Prostate gland (tissue), 2 donors: ENCODE measurements around the gene LCORL. TPM values are rescaled to one million over a fixed set of nuclear protein-coding genes. Genes with fewer than 3 reads are reported as not detected.

Source experiments
- DNase-seq: peaks from one replicate; pipeline ENCODE4 v3.0.0-alpha.2; 2019; ENCODE audit warnings: low spot score
- H3K27ac ChIP-seq, 2 donors: fragments of 200-600 bp; sonication (generic); 2 replicates each; pipeline ENCODE4 v1.5.1; 2017 to 2019
- H3K27me3 ChIP-seq: fragments of 200-600 bp; sonication (generic); replicated peaks from 2 replicates; pipeline ENCODE4 v1.5.1; 2019; ENCODE audit not compliant: insufficient read depth
- H3K36me3 ChIP-seq, 2 donors: fragments of 200-600 bp; sonication (generic); 1 replicate in 1 of 2; 2 replicates in 1 of 2; pipeline versions ENCODE4 v1.5.1 to v1.8.1; 2017 to 2019
- H3K4me1 ChIP-seq: fragments of 200-600 bp; sonication (generic); replicated peaks from 2 replicates; pipeline ENCODE4 v1.5.1; 2019
- H3K4me3 ChIP-seq, 2 donors: fragments of 200-600 bp; sonication (generic); 2 replicates each; pipeline ENCODE4 v1.5.1; 2017 to 2019
- H3K9me3 ChIP-seq: fragments of 200-600 bp; sonication (generic); 2 replicates; pipeline ENCODE4 v1.5.1; 2017
- CTCF ChIP-seq, 4 experiments: fragments of 200-600 bp in 2 of 4; fragments of 450-650 bp in 2 of 4; sonication (generic) in 2 of 4; IDR thresholded peaks; 1 replicate in 3 of 4; 2 replicates in 1 of 4; pipeline ENCODE4 v1.5.1; 2016 to 2019; ENCODE audit warnings: antibody characterized with exemption in 4 of 4, mild to moderate bottlenecking in 2 of 4, moderate library complexity in 2 of 4
- POLR2A ChIP-seq: fragments of 450-650 bp; IDR thresholded peaks from one replicate; pipeline ENCODE4 v1.6.1; 2016; ENCODE audit warnings: antibody characterized with exemption, mild to moderate bottlenecking
- POLR2AphosphoS5 ChIP-seq: sonication (generic); formaldehyde crosslinking; IDR thresholded peaks from one replicate; pipeline ENCODE4 v1.6.1; 2017; ENCODE audit warnings: antibody characterized with exemption
- WGBS: methylation state at CpG from one replicate; pipeline ENCODE4 v1.1.5; 2018; 5-methylcytosine and 5-hydroxymethylcytosine counted together
- intact Hi-C: fragments of 100-400 bp; cut with DNase I; formaldehyde crosslinking; loops from one replicate; pipeline ENCODE4 v1.14.2; 2022
- total RNA-seq, 2 donors: library from RNA; depleted of rRNA; stranded (reverse); fragments of >200 nt; gene quantifications; one replicate each; pipeline ENCODE4 v1.1.0, GENCODE V29; 2016

LCORL gene
- total RNA-seq, 2 donors from 2014 or later, result 17.8 to 34.5 TPM

- intact Hi-C loops, result no loop called here
- TF ChIP-seq POLR2AphosphoS5 (no peak), POLR2A (no peak), CTCF (IDR thresholded peaks at IDR 0.05) (no peak)
- 56% methylated on average over 2 of the region's 2 CpGs for WGBS
- no peaks in the 10 kb centered on the region for H3K4me1 ChIP-seq
- H3K27me3 ChIP-seq, result no peaks in the 10 kb centered on the region
- H3K27ac ChIP-seq, result no peak overlapping the region
- H3K36me3 ChIP-seq, result no peaks in the 10 kb centered on the region
- no peak overlapping the region for H3K4me3 ChIP-seq
- no peaks in the 10 kb centered on the region for H3K9me3 ChIP-seq
- no peak for DNase-seq
Measured at GRCh38 chr4:18057821-18058533, 36.4 kb upstream of the LCORL start.

GRCh38 chr4:18056030-18056429 is 34.5 kb upstream of the LCORL start:
- H3K4me3 ChIP-seq, result no peak overlapping the region
- intact Hi-C loops, result no loop called here
- no peaks in the 10 kb centered on the region for H3K27me3 ChIP-seq
- H3K9me3 ChIP-seq, result no peaks in the 10 kb centered on the region
- TF ChIP-seq POLR2AphosphoS5, result no peak
- no peaks in the 10 kb centered on the region for H3K36me3 ChIP-seq
- DNase-seq, result no peak
- 79% methylated on average over 2 of the region's 2 CpGs for WGBS
- H3K4me1 ChIP-seq, result no peaks in the 10 kb centered on the region
- H3K27ac ChIP-seq, result no peak overlapping the region

- intact Hi-C loops, result no loop called here
- H3K4me1 ChIP-seq, result no peaks in the 10 kb centered on the region
- DNase-seq, result no peak
- 91% methylated on average over 1 of the region's 1 CpG for WGBS
- no peaks in the 10 kb centered on the region for H3K36me3 ChIP-seq
- no peak overlapping the region for H3K27ac ChIP-seq
- H3K9me3 ChIP-seq, result no peaks in the 10 kb centered on the region
- no peak overlapping the region for H3K4me3 ChIP-seq
- TF ChIP-seq POLR2AphosphoS5 (no peak), CTCF (IDR thresholded peaks at IDR 0.05) (no peak), POLR2A (no peak)
- no peaks in the 10 kb centered on the region for H3K27me3 ChIP-seq
Measured at GRCh38 chr4:18052158-18052557, 30.6 kb upstream of the LCORL start.

GRCh38 chr4:18051281-18051680 is 29.7 kb upstream of the LCORL start:
- 88% methylated on average over 2 of the region's 2 CpGs for WGBS
- DNase-seq, result no peak
- no peaks in the 10 kb centered on the region for H3K36me3 ChIP-seq
- TF ChIP-seq POLR2A, result no peak
- TF ChIP-seq CTCF (IDR thresholded peaks at IDR 0.05), result no peak
- H3K27ac ChIP-seq, result no peak overlapping the region
- H3K9me3 ChIP-seq, result no peaks in the 10 kb centered on the region
- H3K4me1 ChIP-seq, result no peaks in the 10 kb centered on the region
- H3K4me3 ChIP-seq, result no peak overlapping the region
- intact Hi-C loops, result no loop called here
- H3K27me3 ChIP-seq, result no peaks in the 10 kb centered on the region

GRCh38 chr4:18050448-18050847 is 28.9 kb upstream of the LCORL start:
- DNase-seq, result no peak
- no peak overlapping the region for H3K27ac ChIP-seq
- no peaks in the 10 kb centered on the region for H3K4me1 ChIP-seq
- no peaks in the 10 kb centered on the region for H3K36me3 ChIP-seq
- TF ChIP-seq POLR2AphosphoS5, result no peak
- TF ChIP-seq POLR2A, result no peak
- TF ChIP-seq CTCF (IDR thresholded peaks at IDR 0.05), result no peak
- H3K4me3 ChIP-seq, result no peak overlapping the region
- H3K9me3 ChIP-seq, result no peaks in the 10 kb centered on the region
- H3K27me3 ChIP-seq, result no peaks in the 10 kb centered on the region
- WGBS, result 88% methylated on average over 6 of the region's 6 CpGs
- intact Hi-C loops, result no loop called here
